HFFc6 (cell line): ENCODE results near the gene ZNF136. TPM values are rescaled to one million over a fixed set of nuclear protein-coding genes. Genes with fewer than 3 reads are reported as not detected.

Experiments
- DNase-seq: peaks from one replicate; pipeline ENCODE4 v3.0.0-alpha.2; 2018
- H3K27ac Mint-ChIP-seq: 2 replicates; pipeline ENCODE4 v1.8.0; 2020; ENCODE audit warnings: mild to moderate bottlenecking, mixed read lengths
- H3K27me3 Mint-ChIP-seq: 2 replicates; pipeline ENCODE4 v1.8.0; 2021; ENCODE audit warnings: mild to moderate bottlenecking, moderate library complexity, mixed read lengths; ENCODE audit not compliant: insufficient read depth
- H3K36me3 Mint-ChIP-seq: 2 replicates; pipeline ENCODE4 v1.8.0; 2021; ENCODE audit warnings: low read depth, mixed read lengths
- H3K4me1 Mint-ChIP-seq: 2 replicates; pipeline ENCODE4 v1.8.0; 2020; ENCODE audit warnings: low read depth, mixed read lengths
- H3K4me3 Mint-ChIP-seq: 2 replicates; pipeline ENCODE4 v1.8.0; 2020; ENCODE audit warnings: mild to moderate bottlenecking, moderate library complexity, mixed read lengths
- H3K9me3 Mint-ChIP-seq: 2 replicates; pipeline ENCODE4 v1.8.0; 2020; ENCODE audit warnings: mild to moderate bottlenecking, mixed read lengths
- CTCF ChIP-seq: fragments of 200-600 bp; sonication (generic); IDR thresholded peaks from 2 replicates; pipeline ENCODE4 v1.5.0; 2021; ENCODE audit warnings: antibody characterized with exemption, mild to moderate bottlenecking
- total RNA-seq, 6 experiments: library from RNA; stranded (reverse); fragmentation: NEBNext Ultra II Directional; extraction: Animal tissue kit (Norgen Biotek cat#: 25700); gene quantifications; 2 replicates in 1 of 6; 3 replicates in 5 of 6; pipeline ENCODE4 v1.2.3, GENCODE V29; 2021

ZNF136 gene
- total RNA-seq, 6 experiments from 2014 or later: 2.3 to 6.9 (median 3.0) TPM

GRCh38 chr19:12145348-12145747 lies 17.5 kb upstream of the ZNF136 start:
- TF ChIP-seq CTCF: no peak
- Mint-ChIP-seq H3K27me3 (peaks cover 2% of the 10 kb centered on the region; the same call in 1 of the 2 replicates), H3K9me3 (peaks cover 43% of the 10 kb centered on the region), H3K27ac (no peak overlapping the region), H3K4me3 (no peak overlapping the region), H3K36me3 (peaks cover 40% of the 10 kb centered on the region), H3K4me1 (peaks cover 12% of the 10 kb centered on the region)
- no peak for DNase-seq

GRCh38 chr19:12155324-12155860 lies 7.5 kb upstream of the ZNF136 start:
- peak overlapping the region; percentile 14; the same call in 1 of the 2 replicates for H3K27ac Mint-ChIP-seq
- DNase-seq: no peak
- peaks cover 19% of the 10 kb centered on the region for H3K9me3 Mint-ChIP-seq
- no peaks in the 10 kb centered on the region for H3K27me3 Mint-ChIP-seq
- H3K4me1 Mint-ChIP-seq: peaks cover 7% of the 10 kb centered on the region
- TF ChIP-seq CTCF: no peak
- H3K4me3 Mint-ChIP-seq: peak overlapping the region; percentile 83
- H3K36me3 Mint-ChIP-seq: peaks cover 24% of the 10 kb centered on the region

GRCh38 chr19:12156223-12157058 lies 6.5 kb upstream of the ZNF136 start, which contains the start of gene ZNF625:
Gene ZNF625, minus strand, starts transcription at chr19:12156734. Its CDS starts 176 bp downstream, at chr19:12156558.
- Mint-ChIP-seq H3K4me1 (peaks cover 7% of the 10 kb centered on the region), H3K27me3 (no peaks in the 10 kb centered on the region), H3K27ac (peak within 1 kb of the TSS; percentile 78), H3K4me3 (peak within 1 kb of the TSS; percentile 83), H3K36me3 (peaks cover 16% of the 10 kb centered on the region), H3K9me3 (peaks cover 12% of the 10 kb centered on the region)
- no peak for TF ChIP-seq CTCF
- peak; percentile 74 for DNase-seq

GRCh38 chr19:12159773-12160414 lies 3.0 kb upstream of the ZNF136 start:
- no peak for DNase-seq
- no peak overlapping the region for H3K4me3 Mint-ChIP-seq
- H3K27ac Mint-ChIP-seq: no peak overlapping the region
- H3K9me3 Mint-ChIP-seq: peaks cover 7% of the 10 kb centered on the region; the same call in 1 of the 2 replicates
- peaks cover 14% of the 10 kb centered on the region for H3K4me1 Mint-ChIP-seq
- no peak for TF ChIP-seq CTCF
- H3K36me3 Mint-ChIP-seq: peaks cover 18% of the 10 kb centered on the region
- no peaks in the 10 kb centered on the region; the same call in 1 of the 2 replicates for H3K27me3 Mint-ChIP-seq

GRCh38 chr19:12162513-12162881 lies 399 bp upstream of the ZNF136 start:
- Mint-ChIP-seq H3K4me3 (peak overlapping the region; percentile 95), H3K27ac (peak overlapping the region; percentile 96), H3K4me1 (peaks cover 19% of the 10 kb centered on the region), H3K27me3 (no peaks in the 10 kb centered on the region; the same call in 1 of the 2 replicates), H3K36me3 (peaks cover 34% of the 10 kb centered on the region), H3K9me3 (peaks cover 3% of the 10 kb centered on the region; the same call in 1 of the 2 replicates)
- no peak for TF ChIP-seq CTCF
- no peak for DNase-seq
